ENCODE measurements around the gene FAM107B.

The FAM107B gene

GRCh38 chr10:14776546-14776945, 1.8 kb upstream of the FAM107B start:
- no peak for DNase-seq (ENCODE audit: low read depth)

GRCh38 chr10:14775656-14776055, 959 bp upstream of the FAM107B start:
- DNase-seq (ENCODE audit: low read depth): no peak

GRCh38 chr10:14774214-14774580, 500 bp downstream of the FAM107B start:
- DNase-seq (ENCODE audit: low read depth): no peak

GRCh38 chr10:14773551-14774213, 1.0 kb downstream of the FAM107B start:
- DNase-seq (ENCODE audit: low read depth): no peak

GRCh38 chr10:14772399-14772798, 2.3 kb downstream of the FAM107B start:
- no peak for DNase-seq (ENCODE audit: low read depth)

GRCh38 chr10:14770927-14771326, 3.8 kb downstream of the FAM107B start:
- no peak for DNase-seq (ENCODE audit: low read depth)

- no peak for DNase-seq (ENCODE audit: low read depth)
These were observed 13.3 kb downstream of the FAM107B start for GRCh38 chr10:14761372-14761771.

- DNase-seq (ENCODE audit: low read depth): no peak
These were observed 15.6 kb downstream of the FAM107B start for GRCh38 chr10:14758994-14759664.

GRCh38 chr10:14758451-14758850, 16.2 kb downstream of the FAM107B start:
- no peak for DNase-seq (ENCODE audit: low read depth)

GRCh38 chr10:14757986-14758385, 16.7 kb downstream of the FAM107B start:
- no peak for DNase-seq (ENCODE audit: low read depth)

GRCh38 chr10:14757394-14757793, 17.3 kb downstream of the FAM107B start:
- no peak for DNase-seq (ENCODE audit: low read depth)

- no peak for DNase-seq (ENCODE audit: low read depth)
These were observed 21.3 kb downstream of the FAM107B start for GRCh38 chr10:14753441-14753840.

- DNase-seq (ENCODE audit: low read depth): no peak
These were observed 22.8 kb downstream of the FAM107B start for GRCh38 chr10:14751921-14752320.

- DNase-seq (ENCODE audit: low read depth): no peak
These were observed 23.4 kb downstream of the FAM107B start for GRCh38 chr10:14751014-14751896.

- DNase-seq (ENCODE audit: low read depth): no peak
These were observed 25.5 kb downstream of the FAM107B start for GRCh38 chr10:14749070-14749809.

- no peak for DNase-seq (ENCODE audit: low read depth)
These were observed 26.3 kb downstream of the FAM107B start for GRCh38 chr10:14748441-14748840.

- no peak for DNase-seq (ENCODE audit: low read depth)
These were observed 31.9 kb downstream of the FAM107B start for GRCh38 chr10:14742815-14743214.

GRCh38 chr10:14742382-14742781, 32.3 kb downstream of the FAM107B start:
- DNase-seq (ENCODE audit: low read depth): no peak

GRCh38 chr10:14740684-14741247, 33.9 kb downstream of the FAM107B start:
- DNase-seq (ENCODE audit: low read depth): no peak

- DNase-seq (ENCODE audit: low read depth): no peak
These were observed 36.7 kb downstream of the FAM107B start for GRCh38 chr10:14737808-14738545.

- DNase-seq (ENCODE audit: low read depth): no peak
These were observed 38.1 kb downstream of the FAM107B start for GRCh38 chr10:14736600-14737081.

Measured in stimulated activated CD8-positive, alpha-beta memory T cell treated with anti-CD3 and anti-CD28 coated beads, Interleukin-12 subunit alpha, Interleukin-12 subunit beta, amount 100 ng/mL, for 1 hour (primary cell).